Endothelial cell of umbilical vein (primary cell): ENCODE data around the gene CRB1.

Experiments
- EZH2 ChIP-seq: IDR thresholded peaks from 2 replicates; pipeline ENCODE4 v1.6.1; 2012; ENCODE audit warnings: borderline replicate concordance, low read depth, mild to moderate bottlenecking, moderate library complexity, low read length, inconsistent platforms; ENCODE audit not compliant: severe bottlenecking
- POLR2A ChIP-seq: IDR thresholded peaks from 2 replicates; pipeline ENCODE4 v1.6.1; 2012; ENCODE audit warnings: low read depth, mild to moderate bottlenecking, control low read depth, low read length
- TF ChIP-seq, protein P1 (sequence below), 2 donors: IDR thresholded peaks; 1 replicate in 1 of 2; 2 replicates in 1 of 2; pipeline ENCODE4 v1.5.1; 2011; ENCODE audit warnings: low read length in 2 of 2, mild to moderate bottlenecking in 2 of 2, moderate library complexity in 2 of 2, control low read depth in 1 of 2, inconsistent platforms in 1 of 2, low read depth in 1 of 2; ENCODE audit not compliant: insufficient read depth in 1 of 2; ENCODE audit errors: extremely low read depth in 1 of 2
- TF ChIP-seq, protein P2 (sequence below): IDR thresholded peaks from 2 replicates; pipeline ENCODE4 v1.6.1; 2011; ENCODE audit not compliant: insufficient read depth, insufficient read length

GRCh38 chr1:197466813-197467212, 198.8 kb downstream of the CRB1 start:
- TF ChIP-seq, protein P1, sequence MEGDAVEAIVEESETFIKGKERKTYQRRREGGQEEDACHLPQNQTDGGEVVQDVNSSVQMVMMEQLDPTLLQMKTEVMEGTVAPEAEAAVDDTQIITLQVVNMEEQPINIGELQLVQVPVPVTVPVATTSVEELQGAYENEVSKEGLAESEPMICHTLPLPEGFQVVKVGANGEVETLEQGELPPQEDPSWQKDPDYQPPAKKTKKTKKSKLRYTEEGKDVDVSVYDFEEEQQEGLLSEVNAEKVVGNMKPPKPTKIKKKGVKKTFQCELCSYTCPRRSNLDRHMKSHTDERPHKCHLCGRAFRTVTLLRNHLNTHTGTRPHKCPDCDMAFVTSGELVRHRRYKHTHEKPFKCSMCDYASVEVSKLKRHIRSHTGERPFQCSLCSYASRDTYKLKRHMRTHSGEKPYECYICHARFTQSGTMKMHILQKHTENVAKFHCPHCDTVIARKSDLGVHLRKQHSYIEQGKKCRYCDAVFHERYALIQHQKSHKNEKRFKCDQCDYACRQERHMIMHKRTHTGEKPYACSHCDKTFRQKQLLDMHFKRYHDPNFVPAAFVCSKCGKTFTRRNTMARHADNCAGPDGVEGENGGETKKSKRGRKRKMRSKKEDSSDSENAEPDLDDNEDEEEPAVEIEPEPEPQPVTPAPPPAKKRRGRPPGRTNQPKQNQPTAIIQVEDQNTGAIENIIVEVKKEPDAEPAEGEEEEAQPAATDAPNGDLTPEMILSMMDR (IDR thresholded peaks at IDR 0.05; ENCODE audit: extremely low read depth in 1 of 2, insufficient read depth in 1 of 2, low read depth in 1 of 2, low read length in 2 of 2) = no peak
- TF ChIP-seq POLR2A = no peak
- no peak for TF ChIP-seq EZH2
- TF ChIP-seq, protein P2, sequence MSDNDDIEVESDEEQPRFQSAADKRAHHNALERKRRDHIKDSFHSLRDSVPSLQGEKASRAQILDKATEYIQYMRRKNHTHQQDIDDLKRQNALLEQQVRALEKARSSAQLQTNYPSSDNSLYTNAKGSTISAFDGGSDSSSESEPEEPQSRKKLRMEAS = no peak
